GOT3 (cell line): ENCODE results near the gene NSD1.
"Not testable (repeated sequence)": the region's sequence is repeated elsewhere in the genome, so short reads cannot be mapped to it uniquely, and the experiment has no call there.

Experiments
- DNase-seq: peaks from one replicate; lab custom pipeline; 2025; ENCODE audit warnings: mixed read lengths; lab: John Stamatoyannopoulos, UW

The NSD1 gene

DNA sequence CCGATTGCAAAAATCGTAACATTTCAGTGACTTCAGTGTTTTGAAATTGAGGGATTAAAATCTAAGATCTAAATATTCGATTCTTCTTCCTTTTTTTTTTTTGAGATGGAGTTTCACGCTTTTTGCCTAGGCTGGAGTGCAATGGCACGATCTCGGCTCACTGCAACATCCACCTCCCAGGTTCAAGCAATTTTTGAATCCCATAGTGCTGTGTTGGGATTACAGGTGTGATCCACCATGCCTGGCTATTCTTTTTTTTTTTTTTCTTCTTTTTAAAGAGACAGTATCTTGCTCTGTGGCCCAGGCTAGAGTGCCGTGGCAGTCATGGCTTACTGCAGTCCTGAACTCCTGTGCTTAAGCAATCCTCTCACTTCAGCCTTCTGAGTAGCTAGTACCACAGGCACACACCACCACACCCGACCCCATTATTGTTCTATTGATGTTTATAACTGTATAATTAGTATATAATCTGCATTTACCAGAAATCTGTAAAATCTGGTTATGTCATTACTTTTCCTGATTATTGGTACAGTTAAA, 42.7 kb downstream of the NSD1 start:
- no peak for DNase-seq

GRCh38 chr5:177177847-177178437, 44.4 kb downstream of the NSD1 start:
- DNase-seq: not testable (repeated sequence)

- DNase-seq: no peak
Observed at GRCh38 chr5:177178733-177179304, 45.2 kb downstream of the NSD1 start.

- no peak for DNase-seq
Observed at GRCh38 chr5:177179431-177179830, 45.9 kb downstream of the NSD1 start.

- DNase-seq: no peak
Observed at GRCh38 chr5:177183142-177183541, 49.6 kb downstream of the NSD1 start.

GRCh38 chr5:177183766-177184360, 50.3 kb downstream of the NSD1 start:
- no peak for DNase-seq

DNA sequence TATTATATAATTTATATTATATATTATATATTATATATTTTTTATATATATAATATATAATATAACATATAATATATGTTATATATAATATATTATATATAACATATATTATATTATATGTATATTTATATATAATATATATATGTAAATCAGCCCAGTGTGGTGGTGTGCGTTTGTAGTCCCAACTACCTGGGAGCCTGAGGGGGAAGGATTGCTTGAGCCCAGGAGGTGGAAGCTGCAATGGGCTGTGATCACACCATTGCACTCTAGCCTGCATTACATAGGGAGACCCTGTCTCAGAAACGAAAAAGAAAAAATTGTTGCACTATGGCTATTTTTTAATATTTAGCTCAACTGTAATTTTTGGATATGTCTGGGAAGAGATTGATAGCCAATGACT, 52.4 kb downstream of the NSD1 start:
- DNase-seq: no peak

GRCh38 chr5:177186645-177187044, 53.1 kb downstream of the NSD1 start:
- no peak for DNase-seq

DNA sequence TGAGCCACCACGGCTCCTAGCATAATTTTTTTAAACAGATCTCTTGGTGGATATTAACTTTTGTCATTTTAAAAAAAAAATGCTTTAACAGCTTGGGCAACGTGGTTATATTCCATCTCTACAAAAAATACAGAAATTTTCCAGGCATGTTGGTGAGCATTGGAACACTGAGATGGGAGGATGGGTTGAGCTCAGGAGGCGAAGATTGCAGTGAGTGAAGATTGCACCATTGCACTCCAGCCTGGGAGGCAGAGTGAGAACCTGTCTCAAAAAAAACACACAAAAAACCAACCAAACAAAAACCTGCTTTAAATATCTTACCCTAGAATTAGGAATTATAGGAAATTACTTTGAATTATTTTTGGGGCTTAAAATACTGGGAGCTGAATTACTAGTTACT, 55.2 kb downstream of the NSD1 start:
- DNase-seq: no peak

- DNase-seq: no peak
Observed at GRCh38 chr5:177189416-177189815, 55.8 kb downstream of the NSD1 start.

DNA sequence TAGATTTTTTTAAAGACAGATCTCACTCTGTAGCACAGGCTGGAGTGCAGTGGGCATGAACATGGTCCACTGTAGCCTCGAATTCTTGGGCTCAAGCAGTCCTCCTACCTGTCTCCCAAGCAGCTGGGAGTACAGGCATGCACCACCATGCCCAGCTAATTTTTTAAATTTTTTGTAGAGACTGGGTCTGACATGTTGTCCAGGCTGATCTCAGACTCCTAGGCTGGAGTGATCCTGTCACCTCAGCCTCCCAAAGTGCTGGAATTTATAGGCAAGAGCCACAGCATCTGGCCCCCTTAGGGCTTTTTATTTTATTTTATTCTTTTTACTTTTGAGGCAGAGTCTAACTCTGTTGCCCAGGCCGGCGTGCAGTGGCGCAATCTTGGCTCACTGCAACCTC, 56.4 kb downstream of the NSD1 start:
- DNase-seq: no peak

- DNase-seq: no peak
Observed at GRCh38 chr5:177194268-177194667, 60.7 kb downstream of the NSD1 start.

- no peak for DNase-seq
Observed at GRCh38 chr5:177195307-177195952, 61.9 kb downstream of the NSD1 start.

DNA sequence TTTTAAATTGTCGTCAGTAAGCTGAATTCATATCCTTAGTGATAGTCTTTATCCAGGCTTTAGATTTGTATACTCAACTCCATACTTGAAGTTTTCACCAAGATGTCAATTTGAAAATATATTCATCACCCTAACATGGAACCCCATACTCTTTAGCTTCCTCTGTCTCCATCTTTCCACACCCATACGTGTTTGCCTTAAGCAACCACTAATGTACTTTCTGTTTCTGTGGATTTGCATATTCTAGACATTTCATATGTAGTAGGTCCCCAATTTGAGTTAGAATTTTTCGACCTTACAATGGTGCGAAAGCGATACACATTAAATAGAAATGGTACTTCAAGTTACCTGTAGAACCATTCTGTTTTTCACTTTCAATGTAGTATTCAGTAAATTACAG, 65.2 kb downstream of the NSD1 start:
- DNase-seq: no peak

DNA sequence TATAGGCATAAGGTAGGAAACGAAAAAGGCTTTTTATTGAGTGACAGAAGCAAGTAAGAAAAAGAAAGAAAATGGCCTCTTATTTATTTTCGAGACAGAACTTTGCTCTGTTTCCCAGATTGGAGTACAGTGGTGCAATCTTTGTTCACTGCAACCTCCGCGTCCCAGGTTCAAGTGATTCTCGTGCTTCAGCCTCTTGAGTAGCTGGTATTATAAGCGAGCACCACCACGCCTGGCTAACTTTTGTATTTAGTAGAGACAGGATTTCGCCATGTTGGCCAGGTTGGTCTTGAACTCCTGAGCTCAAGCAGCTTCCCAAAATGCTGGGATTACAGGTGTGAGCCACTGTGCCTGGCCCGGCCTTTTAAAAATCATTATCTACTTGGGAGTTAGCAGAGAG, 70.7 kb downstream of the NSD1 start:
- DNase-seq: no peak

DNA sequence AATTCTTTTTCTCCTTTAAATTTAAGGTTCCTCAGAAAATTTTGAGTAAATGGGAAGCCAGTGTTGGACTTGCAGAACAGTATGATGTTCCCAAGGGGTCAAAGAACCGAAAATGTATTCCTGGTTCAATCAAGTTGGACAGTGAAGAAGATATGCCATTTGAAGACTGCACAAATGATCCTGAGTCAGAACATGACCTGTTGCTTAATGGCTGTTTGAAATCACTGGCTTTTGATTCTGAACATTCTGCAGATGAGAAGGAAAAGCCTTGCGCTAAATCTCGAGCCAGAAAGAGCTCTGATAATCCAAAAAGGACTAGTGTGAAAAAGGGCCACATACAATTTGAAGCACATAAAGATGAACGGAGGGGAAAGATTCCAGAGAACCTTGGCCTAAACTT, 76.0 kb downstream of the NSD1 start:
- no peak for DNase-seq

DNA sequence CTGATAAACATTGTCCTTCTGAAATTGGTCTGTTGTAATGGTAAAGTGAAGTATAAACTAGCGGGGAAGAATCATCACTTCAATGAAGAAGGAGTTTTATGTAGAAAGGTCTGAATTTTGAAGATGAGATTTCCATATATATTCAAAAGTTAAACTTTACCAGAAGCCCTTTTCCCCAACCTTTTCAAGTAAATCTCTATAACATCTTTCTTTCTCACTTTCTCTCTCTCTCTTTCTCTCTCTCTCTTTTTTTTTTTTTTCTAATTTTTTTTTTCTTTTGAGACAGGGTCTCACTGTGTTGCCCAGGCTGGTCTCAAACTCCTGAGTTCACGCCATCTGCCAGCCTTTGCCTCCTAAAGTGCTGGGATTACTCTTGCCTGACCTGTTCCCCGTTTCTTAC, 78.7 kb downstream of the NSD1 start:
- no peak for DNase-seq

DNA sequence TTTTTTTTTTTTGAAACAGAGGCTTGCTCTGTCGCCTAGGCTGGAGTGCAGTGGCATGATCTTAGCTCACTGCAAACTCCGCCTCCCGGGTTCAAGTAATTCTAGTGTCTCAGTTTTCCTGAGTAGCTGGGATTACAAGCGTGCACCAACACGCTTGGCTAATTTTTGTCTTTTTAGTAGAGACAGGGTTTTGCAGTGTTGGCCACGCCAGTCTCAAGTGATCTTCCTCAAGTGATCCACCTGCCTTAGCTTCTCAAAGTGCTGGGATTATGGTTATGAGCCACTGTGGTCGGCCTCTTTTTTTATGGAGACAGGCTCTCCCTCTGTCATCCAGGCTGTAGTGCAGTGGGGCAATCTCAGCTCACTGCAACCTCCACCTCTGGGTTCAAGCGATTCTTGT, 87.0 kb downstream of the NSD1 start:
- DNase-seq: no peak

DNA sequence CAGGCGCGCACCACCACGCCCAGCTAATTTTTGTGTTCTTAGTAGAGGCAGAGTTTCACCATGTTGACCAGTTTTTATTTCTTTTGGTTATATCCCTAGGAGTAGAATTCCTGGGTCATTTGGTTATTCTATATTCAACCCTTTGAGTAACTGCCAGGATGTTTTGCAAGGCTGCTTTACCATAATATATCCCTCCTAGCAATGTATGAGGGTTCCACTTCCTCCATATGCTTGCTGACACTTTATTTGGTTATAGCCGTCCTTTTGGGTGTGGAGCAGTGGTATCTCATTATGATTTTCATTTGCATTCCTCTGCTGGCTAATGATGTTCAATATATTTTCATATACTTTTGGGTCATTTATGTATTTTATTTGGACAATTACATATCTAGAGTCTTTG, 88.7 kb downstream of the NSD1 start:
- no peak for DNase-seq

DNA sequence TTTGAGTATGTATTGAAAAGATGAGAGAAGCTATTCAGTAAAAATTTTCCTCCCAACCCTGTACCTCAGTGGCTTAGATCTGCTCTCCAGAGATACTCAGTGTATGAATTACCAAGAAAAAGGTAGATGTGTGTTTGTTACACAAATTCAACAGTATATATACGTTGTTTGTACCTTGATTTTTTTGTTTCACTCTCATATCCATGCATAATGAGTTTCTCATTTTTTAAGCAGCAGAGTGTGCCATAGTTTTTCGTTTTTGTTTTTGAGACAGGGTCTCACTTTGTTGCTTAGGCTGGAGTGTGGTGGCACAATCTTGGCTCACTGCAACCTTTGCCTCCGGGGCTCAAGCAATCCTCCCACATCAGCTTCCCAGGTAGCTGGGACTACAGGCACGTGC, 92.2 kb downstream of the NSD1 start:
- DNase-seq: no peak

- no peak for DNase-seq
Observed at GRCh38 chr5:177226860-177227259, 93.3 kb downstream of the NSD1 start.

DNA sequence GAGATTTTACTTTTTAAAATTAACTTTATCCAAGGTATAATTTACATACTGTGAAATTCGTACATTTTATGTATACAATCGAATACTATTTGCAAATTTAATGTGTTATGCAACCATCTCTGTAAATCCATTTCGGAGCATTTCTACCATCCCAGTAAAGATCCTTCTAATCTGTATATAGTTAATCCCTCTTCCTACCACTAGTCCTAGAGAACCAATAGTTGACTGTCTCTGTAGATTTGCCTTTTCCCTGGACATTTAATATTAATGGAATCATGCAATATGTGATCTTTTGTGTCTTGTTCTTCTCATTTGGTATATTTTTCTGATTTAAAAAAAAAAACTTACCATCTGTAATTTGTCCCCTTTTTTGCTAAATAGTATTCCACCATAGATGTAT, 95.2 kb downstream of the NSD1 start:
- no peak for DNase-seq

DNA sequence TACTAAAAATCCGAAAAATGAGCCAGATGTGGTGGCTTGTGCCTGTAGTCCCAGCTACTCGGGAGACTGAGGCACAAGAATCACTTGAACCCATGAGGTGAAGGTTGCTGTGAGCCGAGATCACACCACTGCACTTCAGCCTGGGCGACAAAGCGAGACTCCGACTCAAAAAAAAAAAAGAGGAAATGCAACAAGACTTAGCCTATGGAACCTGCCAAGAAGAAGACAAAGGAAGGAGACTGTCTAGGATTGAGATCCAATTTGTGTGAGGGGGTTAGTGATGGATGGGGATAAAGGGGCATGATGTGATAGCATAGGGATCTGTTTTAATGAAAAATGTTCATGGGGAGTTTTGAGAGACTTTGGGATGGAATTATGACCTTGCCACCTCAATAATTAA, 97.1 kb downstream of the NSD1 start:
- DNase-seq: no peak
